ENCODE data around the gene PFDN4. TPM values are rescaled to one million over a fixed set of nuclear protein-coding genes. Genes with fewer than 3 reads are reported as not detected.

The PFDN4 gene
- total and polyA plus RNA-seq, 3 donors from 2014 or later = 32.8 to 67.3 (median 44.9) TPM

- TF ChIP-seq POLR2A (IDR thresholded peaks at IDR 0.05) (no peak), CTCF (IDR thresholded peaks at IDR 0.05) (no peak)
- H3K4me3 ChIP-seq = no peak overlapping the region
- H3K36me3 ChIP-seq (ENCODE audit: low read depth, missing control alignments) = no peaks in the 10 kb centered on the region
- H3K27ac ChIP-seq = no peak overlapping the region
- H3K27me3 ChIP-seq = no peaks in the 10 kb centered on the region
- H3K4me1 ChIP-seq = no peaks in the 10 kb centered on the region
- H3K9me3 ChIP-seq = no peaks in the 10 kb centered on the region
- WGBS, 2 donors = 66 to 72% methylated on average over 11 of the region's 11 CpGs
- intact Hi-C loops (cut with DNase I; ENCODE audit: low total_unique reads) = no loop called here
- DNase-seq = peak; percentile 41
Measured at GRCh38 chr20:54188132-54188849, 19.6 kb upstream of the PFDN4 start.

DNA sequence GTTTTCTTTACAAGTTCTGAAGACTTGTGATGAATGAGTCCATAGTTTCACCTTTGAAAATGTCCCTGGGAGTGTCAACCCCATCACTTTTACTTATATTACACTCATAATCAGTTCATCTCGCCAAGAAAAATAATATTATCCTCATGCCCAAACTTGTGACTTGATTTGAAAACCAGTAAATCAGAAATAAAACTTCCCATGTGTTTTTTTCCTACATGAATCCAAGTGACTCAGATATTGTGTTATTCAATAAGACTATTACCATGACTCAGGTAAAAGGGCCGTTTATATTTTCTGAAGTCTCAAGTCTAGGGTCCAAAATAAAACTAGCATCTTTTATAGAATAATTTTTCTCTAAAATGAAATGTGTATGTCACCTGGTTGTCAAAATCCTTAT lies 18.3 kb upstream of the PFDN4 start:
- Histone ChIP-seq H3K36me3 (ENCODE audit: low read depth, missing control alignments) (no peaks in the 10 kb centered on the region), H3K4me1 (no peaks in the 10 kb centered on the region), H3K9me3 (no peaks in the 10 kb centered on the region), H3K4me3 (no peak overlapping the region), H3K27ac (no peak overlapping the region), H3K27me3 (no peaks in the 10 kb centered on the region)
- no peak for DNase-seq
- intact Hi-C loops (cut with DNase I; ENCODE audit: low total_unique reads) = no loop called here
- TF ChIP-seq CTCF (IDR thresholded peaks at IDR 0.05) (no peak), POLR2A (IDR thresholded peaks at IDR 0.05) (no peak)
- 63 to 68% methylated on average over 2 of the region's 2 CpGs for WGBS, 2 donors

- intact Hi-C loops (cut with DNase I; ENCODE audit: low total_unique reads) = no loop called here
- no peak for DNase-seq
- Histone ChIP-seq H3K4me3 (no peak overlapping the region), H3K9me3 (no peaks in the 10 kb centered on the region), H3K4me1 (no peaks in the 10 kb centered on the region), H3K27ac (no peak overlapping the region), H3K36me3 (ENCODE audit: low read depth, missing control alignments) (no peaks in the 10 kb centered on the region), H3K27me3 (no peaks in the 10 kb centered on the region)
- TF ChIP-seq POLR2A (IDR thresholded peaks at IDR 0.05) (no peak), CTCF (IDR thresholded peaks at IDR 0.05) (no peak)
- 79 to 98% methylated on average over 2 of the region's 2 CpGs for WGBS, 2 donors
Measured at GRCh38 chr20:54190217-54190616, 17.7 kb upstream of the PFDN4 start.

- DNase-seq = no peak
- Histone ChIP-seq H3K36me3 (ENCODE audit: low read depth, missing control alignments) (no peaks in the 10 kb centered on the region), H3K9me3 (no peaks in the 10 kb centered on the region), H3K4me1 (no peaks in the 10 kb centered on the region), H3K27me3 (no peaks in the 10 kb centered on the region), H3K4me3 (no peak overlapping the region), H3K27ac (no peak overlapping the region)
- 80 to 85% methylated on average over 5 of the region's 5 CpGs for WGBS, 2 donors
- TF ChIP-seq POLR2A (IDR thresholded peaks at IDR 0.05) (no peak), CTCF (IDR thresholded peaks at IDR 0.05) (no peak)
- intact Hi-C loops (cut with DNase I; ENCODE audit: low total_unique reads) = no loop called here
Measured at GRCh38 chr20:54193817-54194216, 14.1 kb upstream of the PFDN4 start.

All from testis (tissue), 3 donors.